ENCODE measurements around the gene VEGFA. TPM values are rescaled to one million over a fixed set of nuclear protein-coding genes. Genes with fewer than 3 reads are reported as not detected.

Gene VEGFA
- total RNA-seq, 2 donors from 2014 or later = 113 to 216 TPM

- peak overlapping the region; percentile 80 for H3K4me3 ChIP-seq
- H3K9me3 ChIP-seq = no peaks in the 10 kb centered on the region
- intact Hi-C loops (cut with DNase I) = loop anchor here (5.0 kb wide), 1 partner anchor 230 kb away; no protein-coding TSS in a partner anchor
- peaks cover 16% of the 10 kb centered on the region for H3K4me1 ChIP-seq
- H3K36me3 ChIP-seq = no peaks in the 10 kb centered on the region
- H3K9ac ChIP-seq (ENCODE audit: low read depth in 2 of 2, low read length in 2 of 2) = peak overlapping the region; percentile 89 to 97
- peak overlapping the region; percentile 98 for H3K27ac ChIP-seq
- peak; percentile 49 for DNase-seq
- TF ChIP-seq, protein P1, sequence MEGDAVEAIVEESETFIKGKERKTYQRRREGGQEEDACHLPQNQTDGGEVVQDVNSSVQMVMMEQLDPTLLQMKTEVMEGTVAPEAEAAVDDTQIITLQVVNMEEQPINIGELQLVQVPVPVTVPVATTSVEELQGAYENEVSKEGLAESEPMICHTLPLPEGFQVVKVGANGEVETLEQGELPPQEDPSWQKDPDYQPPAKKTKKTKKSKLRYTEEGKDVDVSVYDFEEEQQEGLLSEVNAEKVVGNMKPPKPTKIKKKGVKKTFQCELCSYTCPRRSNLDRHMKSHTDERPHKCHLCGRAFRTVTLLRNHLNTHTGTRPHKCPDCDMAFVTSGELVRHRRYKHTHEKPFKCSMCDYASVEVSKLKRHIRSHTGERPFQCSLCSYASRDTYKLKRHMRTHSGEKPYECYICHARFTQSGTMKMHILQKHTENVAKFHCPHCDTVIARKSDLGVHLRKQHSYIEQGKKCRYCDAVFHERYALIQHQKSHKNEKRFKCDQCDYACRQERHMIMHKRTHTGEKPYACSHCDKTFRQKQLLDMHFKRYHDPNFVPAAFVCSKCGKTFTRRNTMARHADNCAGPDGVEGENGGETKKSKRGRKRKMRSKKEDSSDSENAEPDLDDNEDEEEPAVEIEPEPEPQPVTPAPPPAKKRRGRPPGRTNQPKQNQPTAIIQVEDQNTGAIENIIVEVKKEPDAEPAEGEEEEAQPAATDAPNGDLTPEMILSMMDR (IDR thresholded peaks at IDR 0.05) = no peak
- H3K27me3 ChIP-seq = no peaks in the 10 kb centered on the region
Observed at GRCh38 chr6:43772681-43773049, 2.7 kb downstream of the VEGFA start.

GRCh38 chr6:43773050-43773979 lies 3.3 kb downstream of the VEGFA start:
- no peaks in the 10 kb centered on the region for H3K36me3 ChIP-seq
- peak overlapping the region; percentile 80 for H3K4me3 ChIP-seq
- H3K9me3 ChIP-seq = no peaks in the 10 kb centered on the region
- TF ChIP-seq, protein P1 (IDR thresholded peaks at IDR 0.05) = peak; percentile 88
- peak overlapping the region; percentile 98 for H3K27ac ChIP-seq
- peaks cover 16% of the 10 kb centered on the region for H3K4me1 ChIP-seq
- H3K9ac ChIP-seq (ENCODE audit: low read depth in 2 of 2, low read length in 2 of 2) = peak overlapping the region; percentile 89 to 97
- peak; percentile 86 for DNase-seq
- no peaks in the 10 kb centered on the region for H3K27me3 ChIP-seq
- intact Hi-C loops (cut with DNase I) = loop anchor here (5.0 kb wide), 1 partner anchor 229 kb away; no protein-coding TSS in a partner anchor

GRCh38 chr6:43773980-43774775 lies 4.2 kb downstream of the VEGFA start:
- Histone ChIP-seq H3K9me3 (no peaks in the 10 kb centered on the region), H3K9ac (ENCODE audit: low read depth in 2 of 2, low read length in 2 of 2) (peak overlapping the region; percentile 89 to 97), H3K36me3 (peaks cover 5% of the 10 kb centered on the region), H3K4me1 (peaks cover 16% of the 10 kb centered on the region), H3K4me3 (peak overlapping the region; percentile 80), H3K27me3 (no peaks in the 10 kb centered on the region), H3K27ac (peak overlapping the region; percentile 98)
- no peak for DNase-seq
- intact Hi-C loops (cut with DNase I) = loop anchor here (5.0 kb wide), 1 partner anchor 228 kb away; no protein-coding TSS in a partner anchor
- TF ChIP-seq, protein P1 (IDR thresholded peaks at IDR 0.05) = no peak

DNA sequence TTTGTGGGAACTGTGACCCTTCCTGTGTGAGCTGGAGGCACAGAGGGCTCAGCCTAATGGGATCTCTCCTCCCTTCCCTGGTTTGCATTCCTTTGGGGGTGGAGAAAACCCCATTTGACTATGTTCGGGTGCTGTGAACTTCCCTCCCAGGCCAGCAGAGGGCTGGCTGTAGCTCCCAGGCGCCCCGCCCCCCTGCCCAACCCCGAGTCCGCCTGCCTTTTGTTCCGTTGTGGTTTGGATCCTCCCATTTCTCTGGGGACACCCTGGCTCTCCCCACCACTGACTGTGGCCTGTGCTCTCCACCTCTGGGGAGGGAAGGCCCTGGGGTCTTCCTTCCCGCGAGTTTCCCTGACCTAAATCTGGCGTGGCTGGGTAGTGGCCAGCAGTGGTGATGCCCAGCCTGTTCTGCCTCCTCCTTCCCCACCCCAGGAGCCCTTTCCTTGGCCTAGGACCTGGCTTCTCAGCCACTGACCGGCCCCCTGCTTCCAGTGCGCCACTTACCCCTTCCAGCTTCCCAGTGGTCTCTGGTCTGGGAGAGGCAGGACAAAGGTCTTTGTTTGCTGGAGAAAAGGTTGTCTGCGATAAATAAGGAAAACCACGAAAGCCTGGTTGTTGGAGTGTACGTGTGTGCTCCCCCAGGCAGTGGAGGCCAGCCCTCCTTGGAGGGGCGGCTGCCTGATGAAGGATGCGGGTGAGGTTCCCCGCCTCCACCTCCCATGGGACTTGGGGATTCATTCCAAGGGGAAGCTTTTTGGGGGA lies 4.9 kb downstream of the VEGFA start:
- Histone ChIP-seq H3K4me3 (peak overlapping the region; percentile 80), H3K27me3 (no peaks in the 10 kb centered on the region), H3K36me3 (peaks cover 12% of the 10 kb centered on the region), H3K4me1 (peaks cover 16% of the 10 kb centered on the region), H3K9me3 (no peaks in the 10 kb centered on the region), H3K9ac (ENCODE audit: low read depth in 2 of 2, low read length in 2 of 2) (peak overlapping the region; percentile 89 to 97), H3K27ac (peak overlapping the region; percentile 98)
- peak; percentile 85 for DNase-seq
- TF ChIP-seq, protein P1 (IDR thresholded peaks at IDR 0.05) = peak; percentile 94
- intact Hi-C loops (cut with DNase I) = loop anchor here (5.0 kb wide), 1 partner anchor 227 kb away; no protein-coding TSS in a partner anchor

GRCh38 chr6:43775535-43775885 lies 5.5 kb downstream of the VEGFA start:
- Histone ChIP-seq H3K36me3 (peaks cover 12% of the 10 kb centered on the region), H3K4me3 (no peak overlapping the region), H3K9me3 (no peaks in the 10 kb centered on the region), H3K27ac (no peak overlapping the region), H3K4me1 (peaks cover 16% of the 10 kb centered on the region), H3K27me3 (no peaks in the 10 kb centered on the region), H3K9ac (ENCODE audit: low read depth in 2 of 2, low read length in 2 of 2) (no peak overlapping the region)
- TF ChIP-seq, protein P1 (IDR thresholded peaks at IDR 0.05) = no peak
- no peak for DNase-seq
- intact Hi-C loops (cut with DNase I) = no loop called here

Measured in colonic mucosa (tissue), 4 donors.